Natural killer cell (primary cell): ENCODE results near the gene LRRC2. TPM values are rescaled to one million over a fixed set of nuclear protein-coding genes. Genes with fewer than 3 reads are reported as not detected.

Source experiments
- ATAC-seq, 3 donors: fragments of 150-1000 bp in 2 of 3; fragments of 200-7000 bp in 1 of 3; cut with Tn5 transposase; 1 replicate in 1 of 3; 2 replicates in 2 of 3; pipeline ENCODE4 v1.10.0; 2021; ENCODE audit warnings: mild to moderate bottlenecking in 2 of 3, moderate library complexity in 2 of 3
- DNase-seq, 2 donors: peaks; one replicate each; pipeline versions ENCODE4 v3.0.0 to v3.0.0-alpha.2; 2013 to 2021; ENCODE audit warnings: mixed read lengths in 1 of 2
- H3K27ac ChIP-seq: one replicate; pipeline ENCODE4 v1.5.1; 2013; ENCODE audit warnings: mild to moderate bottlenecking, low read length
- H3K27me3 ChIP-seq: one replicate; pipeline ENCODE4 v1.6.1; 2013; ENCODE audit warnings: low read length; ENCODE audit not compliant: control insufficient read depth, insufficient read depth
- H3K36me3 ChIP-seq: one replicate; pipeline ENCODE4 v1.6.1; 2013; ENCODE audit warnings: low read length; ENCODE audit not compliant: control insufficient read depth, insufficient read depth
- H3K4me1 ChIP-seq: one replicate; pipeline ENCODE4 v1.6.1; 2013; ENCODE audit warnings: low read length; ENCODE audit not compliant: control insufficient read depth, insufficient read depth
- H3K4me3 ChIP-seq: one replicate; pipeline ENCODE4 v1.5.1; 2013; ENCODE audit warnings: low read length
- H3K9me3 ChIP-seq: one replicate; pipeline ENCODE4 v1.6.1; 2013; ENCODE audit warnings: low read length; ENCODE audit not compliant: control insufficient read depth, insufficient read depth
- H3K27ac Mint-ChIP-seq, 2 donors: one replicate each; pipeline ENCODE4 v1.8.0; 2022; ENCODE audit warnings: mild to moderate bottlenecking in 2 of 2, mixed read lengths in 2 of 2, moderate library complexity in 1 of 2
- H3K27me3 Mint-ChIP-seq, 2 donors: one replicate each; pipeline ENCODE4 v1.8.0; 2022; ENCODE audit warnings: low read depth in 2 of 2, mixed read lengths in 2 of 2
- H3K36me3 Mint-ChIP-seq: one replicate; pipeline ENCODE4 v1.8.0; 2022; ENCODE audit warnings: mixed read lengths
- H3K4me1 Mint-ChIP-seq, 2 donors: one replicate each; pipeline ENCODE4 v1.8.0; 2022; ENCODE audit warnings: mixed read lengths in 2 of 2
- H3K4me3 Mint-ChIP-seq: one replicate; pipeline ENCODE4 v1.8.0; 2022; ENCODE audit warnings: mild to moderate bottlenecking, moderate library complexity, mixed read lengths
- H3K9me3 Mint-ChIP-seq, 2 donors: one replicate each; pipeline ENCODE4 v1.8.0; 2022; ENCODE audit warnings: mixed read lengths in 2 of 2
- WGBS: methylation state at CpG from one replicate; pipeline ENCODE4 v1.1.7; 2013; ENCODE audit warnings: missing lambda C conversion rate; ENCODE audit not compliant: insufficient coverage; 5-methylcytosine and 5-hydroxymethylcytosine counted together
- intact Hi-C: fragments of 100-400 bp; cut with micrococcal nuclease; formaldehyde crosslinking; loops from one replicate; pipeline ENCODE4 v1.14.2; 2022
- total RNA-seq, 4 donors: library from RNA; stranded (reverse); fragments of 120-200 nt in 1 of 4; gene quantifications; one replicate each; pipeline versions ENCODE4 v1.2.3 to v1.2.4, GENCODE V29; 2013 to 2022
- TF ChIP-seq, protein P1 (sequence below): fragments of 200-600 bp; IDR thresholded peaks from one replicate; pipeline ENCODE4 v1.8.0; 2022; ENCODE audit warnings: antibody characterized with exemption

The LRRC2 gene
- total RNA-seq, 3 donors from 2014 or later (not counting 1 experiment from before 2014, with no cell fraction given) = 0.18 TPM; not detected in 2

DNA sequence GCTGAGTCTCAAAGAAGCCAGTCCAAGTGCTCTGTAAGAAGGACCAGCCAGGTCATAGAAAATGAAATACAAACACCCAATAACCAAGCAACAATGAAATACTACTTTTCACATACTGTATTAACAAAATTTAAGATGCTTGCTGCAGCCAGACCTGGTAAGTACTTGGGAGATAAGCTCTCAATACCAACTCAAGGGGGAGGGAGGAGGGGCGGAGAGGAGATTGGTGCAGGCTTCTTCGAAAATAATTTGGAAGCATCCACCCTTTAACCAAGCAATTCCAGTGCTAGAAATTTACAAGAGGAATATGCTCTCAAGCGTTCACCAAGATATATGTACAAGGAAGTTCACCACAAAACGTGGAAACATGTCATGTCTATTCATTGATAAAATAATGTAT is 7.6 kb upstream of the LRRC2 start:
- Mint-ChIP-seq H3K4me3 (no peak overlapping the region), H3K36me3 (no peaks in the 10 kb centered on the region), H3K4me1 (no peaks in the 10 kb centered on the region), H3K27me3 (peaks cover 20 to 25% of the 10 kb centered on the region in 2 donors), H3K9me3 (no peaks in the 10 kb centered on the region), H3K27ac (no peak overlapping the region)
- Histone ChIP-seq H3K9me3 (no peaks in the 10 kb centered on the region), H3K36me3 (no peaks in the 10 kb centered on the region), H3K4me1 (no peaks in the 10 kb centered on the region), H3K27me3 (peaks cover 4% of the 10 kb centered on the region), H3K27ac (no peak overlapping the region), H3K4me3 (no peak overlapping the region)
- TF ChIP-seq, protein P1, sequence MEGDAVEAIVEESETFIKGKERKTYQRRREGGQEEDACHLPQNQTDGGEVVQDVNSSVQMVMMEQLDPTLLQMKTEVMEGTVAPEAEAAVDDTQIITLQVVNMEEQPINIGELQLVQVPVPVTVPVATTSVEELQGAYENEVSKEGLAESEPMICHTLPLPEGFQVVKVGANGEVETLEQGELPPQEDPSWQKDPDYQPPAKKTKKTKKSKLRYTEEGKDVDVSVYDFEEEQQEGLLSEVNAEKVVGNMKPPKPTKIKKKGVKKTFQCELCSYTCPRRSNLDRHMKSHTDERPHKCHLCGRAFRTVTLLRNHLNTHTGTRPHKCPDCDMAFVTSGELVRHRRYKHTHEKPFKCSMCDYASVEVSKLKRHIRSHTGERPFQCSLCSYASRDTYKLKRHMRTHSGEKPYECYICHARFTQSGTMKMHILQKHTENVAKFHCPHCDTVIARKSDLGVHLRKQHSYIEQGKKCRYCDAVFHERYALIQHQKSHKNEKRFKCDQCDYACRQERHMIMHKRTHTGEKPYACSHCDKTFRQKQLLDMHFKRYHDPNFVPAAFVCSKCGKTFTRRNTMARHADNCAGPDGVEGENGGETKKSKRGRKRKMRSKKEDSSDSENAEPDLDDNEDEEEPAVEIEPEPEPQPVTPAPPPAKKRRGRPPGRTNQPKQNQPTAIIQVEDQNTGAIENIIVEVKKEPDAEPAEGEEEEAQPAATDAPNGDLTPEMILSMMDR = no peak
- WGBS = no CpG with 5 or more reads among the region's 4 CpGs
- DNase-seq (no peak), ATAC-seq (no peak)
- intact Hi-C loops = no loop called here

DNA sequence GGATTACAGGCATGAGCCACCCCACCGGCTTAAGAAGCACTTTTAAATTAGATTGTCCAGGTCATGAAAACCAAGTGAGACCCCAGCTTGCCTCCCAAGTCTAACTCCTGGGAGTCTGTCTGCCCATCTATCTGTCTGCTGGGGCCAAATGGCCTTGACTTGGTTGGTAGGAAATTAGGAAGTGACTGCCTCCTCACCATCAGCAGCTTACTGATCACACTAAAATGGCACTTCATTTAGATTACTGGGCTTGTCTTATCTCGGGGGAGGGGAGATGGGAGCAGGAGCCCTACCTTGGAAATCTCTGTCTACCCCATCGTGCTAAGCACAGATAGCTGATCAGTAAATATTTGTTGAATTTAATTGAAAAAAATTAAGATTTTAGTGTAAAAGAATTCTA is 5.6 kb upstream of the LRRC2 start:
- peaks cover 23 to 26% of the 10 kb centered on the region in 2 donors for H3K27me3 Mint-ChIP-seq
- no peaks in the 10 kb centered on the region for H3K36me3 Mint-ChIP-seq
- Histone ChIP-seq H3K27me3 (peaks cover 9% of the 10 kb centered on the region), H3K4me3 (no peak overlapping the region), H3K27ac (no peak overlapping the region), H3K36me3 (no peaks in the 10 kb centered on the region), H3K4me1 (no peaks in the 10 kb centered on the region), H3K9me3 (no peaks in the 10 kb centered on the region)
- H3K9me3 Mint-ChIP-seq = no peaks in the 10 kb centered on the region
- no peaks in the 10 kb centered on the region for H3K4me1 Mint-ChIP-seq
- no peak overlapping the region for H3K4me3 Mint-ChIP-seq
- 97% methylated on average over 2 of the region's 3 CpGs for WGBS
- no peak for ATAC-seq
- no peak for DNase-seq
- intact Hi-C loops = no loop called here
- H3K27ac Mint-ChIP-seq = no peak overlapping the region
- TF ChIP-seq, protein P1 = no peak

DNA sequence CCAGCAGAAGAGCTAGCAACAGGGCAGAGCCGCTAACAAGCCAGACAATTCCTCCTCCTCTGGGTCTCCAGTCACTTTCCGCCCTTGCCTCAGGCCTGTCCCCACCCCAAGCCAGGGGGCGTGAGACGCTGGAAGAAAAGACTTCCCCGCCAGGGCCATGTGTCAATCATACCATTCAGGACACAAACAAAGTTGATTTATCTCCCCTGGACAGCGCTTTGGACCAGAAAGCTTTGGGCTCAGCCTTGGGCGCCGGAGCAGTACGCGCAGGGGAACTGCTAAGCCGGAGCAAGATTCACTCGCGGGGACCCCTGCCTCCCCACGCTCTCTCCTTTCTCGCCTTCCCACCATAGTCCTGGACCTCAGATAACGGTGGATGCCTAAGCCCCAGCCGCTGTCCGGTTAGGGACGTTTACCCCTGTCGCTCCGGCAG is 479 bp downstream of the LRRC2 start:
- Histone ChIP-seq H3K36me3 (no peaks in the 10 kb centered on the region), H3K9me3 (no peaks in the 10 kb centered on the region), H3K27ac (no peak overlapping the region), H3K4me3 (no peak overlapping the region), H3K27me3 (peaks cover 20% of the 10 kb centered on the region), H3K4me1 (peaks cover 10% of the 10 kb centered on the region)
- DNase-seq (no peak), ATAC-seq (peak in 1 of 3 donors; percentile 12)
- peaks cover 44 to 49% of the 10 kb centered on the region in 2 donors for H3K27me3 Mint-ChIP-seq
- no peaks in the 10 kb centered on the region for H3K36me3 Mint-ChIP-seq
- H3K4me3 Mint-ChIP-seq = peak overlapping the region; percentile 55
- intact Hi-C loops = no loop called here
- TF ChIP-seq, protein P1 = no peak
- H3K27ac Mint-ChIP-seq = no peak overlapping the region
- WGBS = 18% methylated on average over 21 of the region's 21 CpGs
- no peaks in the 10 kb centered on the region for H3K9me3 Mint-ChIP-seq
- peaks cover 5 to 7% of the 10 kb centered on the region in 2 donors for H3K4me1 Mint-ChIP-seq

DNA sequence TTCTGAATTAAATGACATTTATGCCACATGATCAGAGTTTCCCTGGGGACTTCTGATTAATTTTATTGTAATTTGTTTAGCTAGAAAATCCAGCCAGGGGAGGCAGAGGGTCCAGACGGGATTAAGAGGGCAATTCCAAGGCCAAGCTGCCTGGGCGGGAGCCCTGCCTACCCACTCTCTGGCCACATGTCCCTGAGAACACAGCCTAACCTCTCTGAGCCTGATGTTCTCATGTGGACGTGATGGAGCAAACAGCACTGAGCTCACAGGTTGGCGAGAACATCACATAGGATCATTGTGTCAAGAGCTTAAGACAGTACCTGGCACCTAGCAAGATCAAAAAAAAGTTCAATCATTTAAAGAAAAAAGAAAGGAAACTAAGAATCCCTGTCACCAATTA is 1.0 kb downstream of the LRRC2 start:
- peaks cover 5 to 7% of the 10 kb centered on the region in 2 donors for H3K4me1 Mint-ChIP-seq
- Histone ChIP-seq H3K36me3 (no peaks in the 10 kb centered on the region), H3K4me3 (no peak overlapping the region), H3K27me3 (peaks cover 20% of the 10 kb centered on the region), H3K27ac (no peak overlapping the region), H3K9me3 (no peaks in the 10 kb centered on the region), H3K4me1 (peaks cover 10% of the 10 kb centered on the region)
- TF ChIP-seq, protein P1 = no peak
- no peak for ATAC-seq
- peaks cover 50 to 53% of the 10 kb centered on the region in 2 donors for H3K27me3 Mint-ChIP-seq
- DNase-seq = no peak
- peak overlapping the region; percentile 55 for H3K4me3 Mint-ChIP-seq
- intact Hi-C loops = no loop called here
- H3K27ac Mint-ChIP-seq = no peak overlapping the region
- 88% methylated on average over 4 of the region's 4 CpGs for WGBS
- no peaks in the 10 kb centered on the region for H3K36me3 Mint-ChIP-seq
- no peaks in the 10 kb centered on the region for H3K9me3 Mint-ChIP-seq
